ENCODE data around the gene THSD7B. TPM values are rescaled to one million over a fixed set of nuclear protein-coding genes. Genes with fewer than 3 reads are reported as not detected.

THSD7B gene
- total and polyA plus RNA-seq, 9 of the 15 experiments (the other 6 are each of a cell fraction or from before 2014, with no cell fraction given) = not detected

GRCh38 chr2:137262594-137262993 lies 497.2 kb downstream of the THSD7B start:
- in situ Hi-C loops (cut with MboI) (no loop called here), intact Hi-C loops (cut with micrococcal nuclease) (no loop called here)
- no peak for TF ChIP-seq TRIM24 (IDR thresholded peaks at IDR 0.05)
- no peak for TF ChIP-seq CHD4 (IDR thresholded peaks at IDR 0.05; ENCODE audit: insufficient read depth, insufficient replicate concordance, low read depth, low read length, poor library complexity, severe bottlenecking)
- no peak for TF ChIP-seq FOXO4 (CRISPR knock-in tag; IDR thresholded peaks at IDR 0.05)
- TF ChIP-seq KLF10 (CRISPR knock-in tag; IDR thresholded peaks at IDR 0.05) = no peak
- no peak for TF ChIP-seq HLTF (IDR thresholded peaks at IDR 0.05)
- no peak for TF ChIP-seq ZNF263 (CRISPR knock-in tag; IDR thresholded peaks at IDR 0.05; ENCODE audit: borderline replicate concordance)
- TF ChIP-seq THRB (CRISPR knock-in tag; conservative IDR thresholded peaks at IDR 0.05) = no peak
- TF ChIP-seq ZFP30 (CRISPR knock-in tag; IDR thresholded peaks at IDR 0.05; ENCODE audit: borderline replicate concordance) = no peak
- TF ChIP-seq TRIM25 (IDR thresholded peaks at IDR 0.05; ENCODE audit: borderline replicate concordance) = no peak
- no peak for TF ChIP-seq ZNF639 (CRISPR knock-in tag; conservative IDR thresholded peaks at IDR 0.05 in 1 of 2, IDR thresholded peaks at IDR 0.05 in 1 of 2)
- Histone ChIP-seq H3K36me3 (ENCODE audit: control insufficient read depth, insufficient read depth, low read length) (no peaks in the 10 kb centered on the region), H3K9me3 (replicated peaks; ENCODE audit: control insufficient read depth, insufficient read depth, low read depth, low read length) (no peaks in the 10 kb centered on the region), H3K27me3 (ENCODE audit: control insufficient read depth in 2 of 2, insufficient read depth in 2 of 2, low read length in 2 of 2) (no peaks in the 10 kb centered on the region), H3K27ac (ENCODE audit: extremely low read depth, low read depth, low read length) (no peak overlapping the region), H3K4me2 (ENCODE audit: insufficient read depth, low read length) (no peak overlapping the region), H2AFZ (ENCODE audit: low read depth, low read length) (no peak overlapping the region), H4K20me1 (replicated peaks; ENCODE audit: control insufficient read depth, insufficient read depth, low read length) (no peaks in the 10 kb centered on the region), H3K9me1 (ENCODE audit: control insufficient read depth, insufficient read depth, low read length) (no peaks in the 10 kb centered on the region), H3K4me3 (no peak overlapping the region), H3K79me2 (ENCODE audit: control insufficient read depth, insufficient read depth, low read length) (no peaks in the 10 kb centered on the region), H3K4me1 (replicated peaks in 1 of 2; ENCODE audit: control insufficient read depth in 2 of 2, insufficient read depth in 2 of 2, low read length in 2 of 2) (no peaks in the 10 kb centered on the region), H3K9ac (ENCODE audit: insufficient read depth in 1 of 2, low read depth in 2 of 2, low read length in 2 of 2) (no peak overlapping the region)
- 0% methylated on average over 2 of the region's 2 CpGs for WGBS (ENCODE audit: insufficient coverage, low coverage, missing lambda C conversion rate)
- CTCF ChIA-PET (ENCODE audit: low intra/inter-chr PET ratio) = no interaction called here
- DNase-seq (ENCODE audit: extremely low read depth in 1 of 4, low spot score in 3 of 4) (no peak), FAIRE-seq (no peak), ATAC-seq (no peak)
- POLR2A ChIA-PET = interaction anchor here (0.6 kb wide), 1 partner anchor 24 kb away, joined by 4 read pairs; no protein-coding TSS in a partner anchor
- no TSS peak for BruUV-seq (replicated peaks)

All from K562 (cell line).